ENCODE data around the gene HBE1.
"Not testable (repeated sequence)": the region's sequence is repeated elsewhere in the genome, so short reads cannot be mapped to it uniquely, and the experiment has no call there.

Gene HBE1

DNA sequence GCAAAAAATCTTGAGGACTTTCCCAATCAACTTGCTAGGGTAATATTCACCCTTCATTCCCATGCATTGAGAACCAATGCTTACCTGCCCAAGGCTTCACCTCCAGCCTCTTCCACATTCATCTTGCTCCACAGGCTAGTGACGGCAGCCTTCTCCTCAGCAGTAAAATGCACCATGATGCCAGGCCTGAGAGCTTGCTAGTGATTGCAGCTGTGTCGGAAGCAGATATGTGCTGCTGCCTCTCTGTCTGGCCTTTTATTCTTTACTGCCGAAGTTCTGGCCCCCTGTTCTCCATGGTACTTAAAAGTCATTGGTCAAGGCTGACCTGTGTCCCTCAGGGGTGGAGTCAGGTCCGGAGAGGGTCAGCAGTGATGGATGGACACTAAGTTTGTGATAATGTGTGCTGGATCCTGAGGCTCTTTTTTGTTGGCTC, at the start of gene HBE1:
TSS of gene HBE1 (minus strand) at position 231 of the 433 bp plus-strand sequence. CDS start at position 176, 55 bp downstream.
- no peak for DNase-seq

DNA sequence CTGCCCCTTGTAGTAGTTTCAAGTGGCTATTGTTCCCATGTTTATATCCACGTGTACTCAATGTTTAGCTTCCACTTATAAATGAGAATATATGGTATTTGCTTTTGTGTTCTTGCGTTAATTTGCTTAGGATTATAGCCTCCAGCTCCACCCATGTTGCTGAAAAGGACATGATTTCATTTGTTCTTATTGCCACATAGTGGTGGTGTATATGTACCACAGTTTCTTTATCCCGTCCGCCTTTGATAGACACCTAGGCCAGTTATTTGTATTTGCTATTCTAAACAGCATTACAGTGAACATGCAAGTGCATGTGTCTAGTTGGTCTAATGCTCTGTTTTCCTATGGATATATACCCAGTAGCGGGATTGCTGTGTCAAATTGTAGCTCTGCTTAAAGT, 47.5 kb upstream of the HBE1 start:
- no peak for DNase-seq

- DNase-seq: not testable (repeated sequence)
These were observed 43.7 kb upstream of the HBE1 start for GRCh38 chr11:5313326-5314023.

DNA sequence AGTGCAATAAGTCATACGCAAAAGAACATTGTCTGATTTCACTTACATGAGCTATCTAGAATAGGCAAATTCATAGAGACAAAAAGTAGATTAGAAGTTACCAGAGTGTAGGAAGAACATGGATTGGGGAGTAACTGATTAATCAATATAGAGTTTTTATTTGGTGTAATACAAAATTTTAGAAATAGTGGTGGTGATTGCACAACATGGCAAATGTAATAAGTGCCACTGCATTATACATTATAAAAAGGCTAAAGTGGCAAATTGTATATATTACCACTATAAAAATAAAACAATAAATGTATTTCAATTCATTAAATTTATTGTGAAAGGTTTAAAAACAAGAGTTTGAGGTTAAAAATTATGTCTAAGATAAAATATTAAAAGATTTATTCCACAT, 40.7 kb upstream of the HBE1 start:
- DNase-seq: no peak

GRCh38 chr11:5307256-5308019, 37.7 kb upstream of the HBE1 start:
- DNase-seq: no peak

DNA sequence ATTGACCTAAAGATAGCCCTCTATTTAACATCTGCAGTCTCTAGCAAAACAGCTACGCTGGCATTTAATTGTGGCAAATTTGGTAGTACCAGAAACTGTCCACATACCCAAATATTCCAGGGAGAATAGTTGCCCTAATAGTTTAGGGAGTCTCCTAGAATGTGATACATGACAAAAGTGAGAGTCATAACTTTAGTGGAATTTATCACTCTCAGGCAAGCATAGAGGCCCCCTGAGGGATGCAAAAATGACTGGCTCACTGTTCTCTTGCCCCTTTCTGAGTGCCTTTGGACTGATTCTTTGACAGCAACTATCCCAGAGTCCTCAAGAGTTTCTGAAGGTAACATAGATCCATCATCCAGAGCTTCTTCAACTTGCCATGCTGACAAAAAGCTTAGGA, 34.3 kb upstream of the HBE1 start:
- DNase-seq: no peak

GRCh38 chr11:5303626-5304025, 33.9 kb upstream of the HBE1 start:
- DNase-seq: no peak

DNA sequence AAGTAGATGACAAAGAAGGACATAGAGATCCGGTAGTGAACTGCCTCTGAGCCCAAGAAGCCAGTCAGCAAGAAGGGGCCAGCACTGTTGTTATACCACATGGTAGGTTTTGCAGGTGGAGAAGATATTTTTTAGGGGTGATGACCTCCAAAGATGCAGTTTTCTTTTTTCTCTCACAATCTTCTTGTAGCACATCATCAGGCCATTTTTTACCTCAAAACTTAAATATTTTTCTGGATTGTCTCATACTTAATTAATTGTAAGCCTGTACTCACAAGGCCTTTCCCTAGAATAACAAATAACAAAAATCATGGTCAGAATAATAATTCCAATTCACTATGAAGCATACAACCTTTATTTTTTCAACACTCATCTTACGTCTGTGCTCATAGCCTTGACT, 32.1 kb upstream of the HBE1 start, which contains the start of gene OR51B4:
TSS of gene OR51B4 (minus strand) at position 101 of the 400 bp plus-strand sequence. CDS start at position 101, 0 bp downstream.
- DNase-seq: no peak

GRCh38 chr11:5300251-5300650, 30.5 kb upstream of the HBE1 start:
- DNase-seq: no peak

- peak in 1 of 2 experiments; percentile 17 for DNase-seq
These were observed 28.7 kb upstream of the HBE1 start for GRCh38 chr11:5298451-5298850.

DNA sequence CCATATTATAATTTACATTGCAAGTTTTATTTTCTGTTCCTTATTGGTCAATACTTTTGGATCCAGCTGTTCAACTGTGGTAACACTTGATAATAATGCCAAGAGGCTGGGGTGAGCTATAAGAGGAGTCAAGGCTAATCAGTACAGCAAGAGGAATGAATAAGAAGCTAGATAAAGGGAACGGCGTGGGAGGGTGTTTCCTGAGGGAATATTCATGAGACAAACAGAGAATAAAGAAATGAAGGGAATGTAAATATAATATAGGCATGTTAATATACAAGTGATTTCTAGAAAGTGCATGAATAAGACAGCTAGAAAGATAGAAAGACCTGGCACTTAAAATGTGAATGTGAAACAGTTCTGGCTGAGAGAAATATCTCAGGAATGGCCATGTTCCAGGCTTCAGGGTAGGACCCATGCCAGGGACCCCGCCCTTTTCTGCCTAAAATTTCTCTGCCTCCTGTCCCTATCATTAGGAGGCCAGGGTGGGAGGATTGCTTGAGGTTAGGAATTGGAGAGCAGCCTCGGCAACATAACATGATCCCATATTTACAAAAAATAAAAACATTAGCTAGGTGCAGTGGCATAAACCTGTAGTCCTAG, 28.1 kb upstream of the HBE1 start:
- no peak for DNase-seq

DNA sequence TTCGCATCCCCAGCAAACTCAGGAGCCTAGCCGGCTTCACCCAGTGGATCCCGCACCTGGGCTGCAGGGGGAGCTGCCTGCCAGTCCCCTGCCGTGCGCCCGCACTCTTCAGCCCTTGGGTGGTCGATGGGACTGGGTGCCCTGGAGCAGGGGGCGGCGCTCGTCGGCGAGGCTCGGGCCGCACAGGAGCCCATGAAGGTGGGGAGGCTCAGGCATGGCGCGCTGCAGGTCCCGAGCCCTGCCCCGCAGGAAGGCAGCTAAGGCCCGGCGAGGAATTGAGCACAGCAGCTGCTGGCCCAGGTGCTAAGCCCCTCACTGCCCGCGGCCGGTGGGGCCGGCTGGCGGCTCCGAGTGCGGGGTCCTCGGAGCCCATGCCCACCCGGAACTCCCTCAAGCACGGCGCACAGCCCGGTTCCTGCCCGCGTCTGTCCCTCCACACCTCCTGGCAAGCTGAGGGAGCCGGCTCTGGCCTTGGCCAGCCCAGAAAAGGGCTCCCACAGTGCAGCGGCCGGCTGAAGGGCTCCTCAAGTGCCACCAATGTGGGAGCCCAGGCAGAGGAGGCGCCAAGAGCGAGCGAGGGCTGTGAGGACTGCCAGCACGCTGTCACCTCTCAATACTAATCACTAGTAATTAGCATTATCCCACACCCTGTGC, 24.7 kb upstream of the HBE1 start:
- not testable (repeated sequence) for DNase-seq

DNA sequence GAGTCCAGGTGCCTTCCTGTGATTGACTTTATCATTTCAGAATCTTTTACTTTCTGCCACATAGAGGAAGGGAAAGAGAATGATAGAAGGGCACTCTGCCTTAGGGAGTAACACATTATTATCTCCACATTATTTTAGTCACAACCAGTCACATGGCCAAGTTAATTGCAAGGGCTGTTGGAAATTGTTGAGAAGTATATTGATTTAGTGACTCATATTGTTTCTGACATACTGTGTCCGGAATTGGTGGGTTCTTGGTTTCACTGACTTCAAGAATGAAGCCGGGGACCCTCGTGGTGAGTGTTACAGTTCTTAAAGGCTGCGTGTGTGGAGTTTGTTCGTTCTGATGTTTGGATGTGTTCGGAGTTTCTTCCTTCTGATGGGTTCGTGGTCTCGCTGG, 23.3 kb upstream of the HBE1 start:
- no peak for DNase-seq

GRCh38 chr11:5291207-5291838, 21.6 kb upstream of the HBE1 start:
- DNase-seq: peak; percentile 20 to 58

DNA sequence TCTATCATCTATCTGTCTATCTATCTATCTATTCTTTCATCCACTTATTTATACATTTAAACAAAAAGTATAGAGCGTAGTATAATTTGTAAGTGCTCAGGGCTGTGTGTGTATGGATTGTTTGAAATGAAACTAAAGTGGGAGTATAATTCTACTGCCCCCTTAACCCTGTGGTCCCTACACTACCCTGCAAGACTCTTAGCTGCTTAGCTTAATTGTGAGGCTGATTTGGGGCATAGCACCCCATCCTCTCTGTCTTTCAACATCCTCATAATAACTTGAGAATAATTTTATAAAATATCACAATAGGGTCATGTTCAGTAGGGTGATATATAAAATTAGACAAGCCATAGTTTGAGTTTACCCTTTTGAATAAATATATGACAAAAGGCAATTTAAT, 20.4 kb upstream of the HBE1 start:
- no peak for DNase-seq

- DNase-seq: no peak
These were observed 20.0 kb upstream of the HBE1 start for GRCh38 chr11:5289696-5290095.

DNA sequence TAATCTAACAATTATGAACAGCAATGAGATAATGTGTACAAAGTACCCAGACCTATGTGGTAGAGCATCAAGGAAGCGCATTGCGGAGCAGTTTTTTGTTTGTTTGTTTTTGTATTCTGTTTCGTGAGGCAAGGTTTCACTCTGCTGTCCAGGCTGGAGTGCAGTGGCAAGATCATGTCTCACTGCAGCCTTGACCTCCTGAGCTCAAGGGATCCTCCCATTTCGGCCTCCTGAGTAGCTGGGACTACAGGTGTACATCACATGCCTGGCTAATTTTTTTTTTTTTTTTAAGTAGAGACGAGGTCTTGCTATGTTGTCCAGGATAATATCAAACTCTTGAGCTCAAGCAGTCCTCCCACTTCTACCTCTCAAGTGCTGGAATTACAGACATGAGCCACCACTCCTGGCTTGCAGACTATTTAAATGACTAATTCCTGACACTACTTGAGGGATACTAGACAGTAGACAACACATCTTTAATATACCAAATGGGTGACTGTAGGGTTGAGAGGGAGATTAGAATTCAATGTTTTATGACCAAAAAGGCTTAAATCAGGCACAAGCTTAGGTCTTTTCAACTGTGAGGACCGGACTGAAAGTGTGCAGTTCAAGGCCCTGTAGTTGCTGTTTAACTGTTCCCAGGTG, 19.3 kb upstream of the HBE1 start:
- no peak for DNase-seq

DNA sequence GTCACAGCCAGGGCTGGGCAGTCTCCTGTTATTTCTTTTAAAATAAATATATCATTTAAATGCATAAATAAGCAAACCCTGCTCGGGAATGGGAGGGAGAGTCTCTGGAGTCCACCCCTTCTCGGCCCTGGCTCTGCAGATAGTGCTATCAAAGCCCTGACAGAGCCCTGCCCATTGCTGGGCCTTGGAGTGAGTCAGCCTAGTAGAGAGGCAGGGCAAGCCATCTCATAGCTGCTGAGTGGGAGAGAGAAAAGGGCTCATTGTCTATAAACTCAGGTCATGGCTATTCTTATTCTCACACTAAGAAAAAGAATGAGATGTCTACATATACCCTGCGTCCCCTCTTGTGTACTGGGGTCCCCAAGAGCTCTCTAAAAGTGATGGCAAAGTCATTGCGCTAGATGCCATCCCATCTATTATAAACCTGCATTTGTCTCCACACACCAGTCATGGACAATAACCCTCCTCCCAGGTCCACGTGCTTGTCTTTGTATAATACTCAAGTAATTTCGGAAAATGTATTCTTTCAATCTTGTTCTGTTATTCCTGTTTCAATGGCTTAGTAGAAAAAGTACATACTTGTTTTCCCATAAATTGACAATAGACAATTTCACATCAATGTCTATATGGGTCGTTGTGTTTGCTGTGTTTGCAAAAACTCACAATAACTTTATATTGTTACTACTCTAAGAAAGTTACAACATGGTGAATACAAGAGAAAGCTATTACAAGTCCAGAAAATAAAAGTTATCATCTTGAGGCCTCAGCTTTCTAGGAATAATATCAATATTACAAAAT, 18.6 kb upstream of the HBE1 start:
- DNase-seq: no peak

GRCh38 chr11:5286901-5287300, 17.2 kb upstream of the HBE1 start:
- DNase-seq: no peak

DNA sequence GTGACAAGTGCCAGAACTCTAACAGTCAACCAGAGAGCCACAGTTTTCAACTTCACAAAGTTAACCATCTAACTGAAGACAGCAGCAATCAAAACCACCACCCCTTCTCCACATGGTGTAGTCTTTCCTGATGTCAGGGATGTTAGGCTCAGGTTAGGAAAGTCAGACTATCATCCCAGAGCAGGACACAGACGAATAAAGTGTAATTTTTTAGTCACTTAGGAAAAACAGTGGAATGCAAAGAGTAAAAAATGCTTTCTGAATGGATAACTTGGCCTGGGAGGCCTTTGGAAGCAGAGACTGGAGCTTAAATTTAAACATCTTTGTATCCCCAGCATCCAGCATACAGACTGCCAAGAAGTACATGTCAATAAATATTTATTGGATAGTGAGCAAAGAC, 16.6 kb upstream of the HBE1 start:
- no peak for DNase-seq

DNA sequence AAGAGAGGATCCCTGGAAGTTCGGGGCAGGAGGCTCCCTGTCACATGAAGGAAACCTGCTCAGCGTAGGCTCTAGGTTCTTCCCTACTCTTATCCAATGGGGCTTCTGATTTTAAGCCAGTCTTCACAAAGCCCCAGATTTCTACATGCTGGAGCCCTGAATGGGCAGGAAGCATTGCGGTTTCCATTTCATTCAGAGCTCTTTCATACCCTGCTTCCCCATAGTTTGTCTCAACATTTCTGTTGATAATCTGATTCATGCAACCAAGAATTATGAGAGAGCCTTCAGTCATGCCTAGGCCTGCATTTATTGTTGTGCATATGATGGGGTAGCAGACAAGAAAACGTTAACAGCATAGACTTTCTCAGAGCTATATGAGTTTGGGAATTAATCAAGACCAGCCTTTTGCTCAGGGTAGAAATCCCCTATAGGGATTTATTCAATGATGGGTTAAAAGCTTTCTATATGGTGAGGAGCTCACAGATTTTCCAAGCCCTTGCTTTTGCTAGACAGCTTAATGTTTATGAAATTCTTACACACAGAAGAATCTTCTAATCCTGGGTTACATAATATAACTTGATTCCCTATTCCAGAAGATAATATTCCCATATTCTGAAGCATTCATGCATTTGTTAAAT, 16.1 kb upstream of the HBE1 start:
- no peak for DNase-seq
